ENCODE measurements around the gene CCDC186. TPM values are rescaled to one million over a fixed set of nuclear protein-coding genes. Genes with fewer than 3 reads are reported as not detected.
A peak's percentile ranks its signal among the peaks of the same experiment; 100 is the strongest.

CCDC186 gene
- total and polyA plus RNA-seq, 2 of the 4 experiments (the other 2 are of a cell fraction): 3.0 to 6.1 TPM

GRCh38 chr10:114173603-114173920, 441 bp downstream of the CCDC186 start:
- ATAC-seq (ENCODE audit: low read depth) (peak; percentile 12), DNase-seq (no peak)
- Histone ChIP-seq H3K18ac (ENCODE audit: low read depth, low read length) (peak overlapping the region; percentile 90), H3K14ac (replicated peaks; ENCODE audit: low read depth, low read length) (peak overlapping the region; percentile 96), H4K8ac (ENCODE audit: low read depth in 2 of 2, low read length in 2 of 2) (peak overlapping the region; percentile 96 to 98), H2BK120ac (ENCODE audit: low read depth, low read length) (peak overlapping the region; percentile 88; the same call in 1 of the 2 replicates), H3K27ac (ENCODE audit: insufficient read depth, low read length) (peak overlapping the region; percentile 92), H2BK20ac (ENCODE audit: low read depth, low read length) (0 out of 2 replicates have a peak overlapping the region, but pooled peaks have one; percentile 20), H3K9me1 (ENCODE audit: insufficient read depth, low read length) (0 out of 2 replicates have a peak, but pooled peaks cover 3% of the 10 kb centered on the region), H3K4me1 (ENCODE audit: control insufficient read depth, insufficient read depth, low read length) (no peaks in the 10 kb centered on the region), H3K79me1 (ENCODE audit: low read depth in 1 of 2, low read length in 2 of 2) (peaks cover 0 to 28% of the 10 kb centered on the region in 2 experiments; a peak in 3 of 4 replicates), H3K36me3 (ENCODE audit: control insufficient read depth, insufficient read depth, low read length) (no peaks in the 10 kb centered on the region), H2AFZ (replicated peaks; ENCODE audit: low read length, poor library complexity) (peak overlapping the region; percentile 100), H3K4ac (ENCODE audit: low read depth, low read length) (peak overlapping the region; percentile 96), H4K20me1 (ENCODE audit: insufficient read depth, low read length) (no peaks in the 10 kb centered on the region), H4K91ac (ENCODE audit: insufficient read depth, low read depth, low read length) (peak overlapping the region; percentile 99), H3K27me3 (ENCODE audit: control insufficient read depth, insufficient read depth, low read length) (peaks cover 2% of the 10 kb centered on the region), H4K5ac (ENCODE audit: low read depth, low read length) (peak overlapping the region; percentile 95), H2BK5ac (ENCODE audit: low read depth, low read length, poor library complexity, severe bottlenecking) (peak overlapping the region; percentile 83), H2AK9ac (replicated peaks; ENCODE audit: low read depth, low read length, poor library complexity) (peak overlapping the region; percentile 99), H3K23ac (ENCODE audit: low read depth, low read length) (peak overlapping the region; percentile 97), H3K9ac (ENCODE audit: low read depth, low read length) (peak overlapping the region; percentile 96), H3K9me3 (ENCODE audit: control insufficient read depth, insufficient read depth, low read length) (peaks cover 2% of the 10 kb centered on the region), H2AK5ac (ENCODE audit: low read depth, low read length) (peak overlapping the region; percentile 72), H3K4me2 (ENCODE audit: low read depth, low read length) (peak overlapping the region; percentile 96), H3K4me3 (ENCODE audit: insufficient read depth, low read depth, low read length) (peak overlapping the region; percentile 90), H3K56ac (ENCODE audit: extremely low read depth, insufficient read depth, low read length) (peak overlapping the region; percentile 92; the same call in 1 of the 2 replicates), H2BK15ac (ENCODE audit: low read depth, low read length) (peak overlapping the region; percentile 93; the same call in 1 of the 3 replicates)
- dilution Hi-C loops (cut with HindIII; ENCODE audit: low sequenced_read_pairs, unreplicated experiment): no loop called here
- TF ChIP-seq USF2 (IDR thresholded peaks at IDR 0.05; ENCODE audit: low read depth, low read length) (no peak), CHD1 (IDR thresholded peaks at IDR 0.05; ENCODE audit: low read depth, low read length) (no peak)
- WGBS, 2 experiments (ENCODE audit: extremely low coverage in 2 of 2, insufficient read length in 1 of 2): 1% methylated on average over 14 of the region's 23 CpGs; no CpG with 5 or more reads in 1 of the 2 experiments
- in situ Hi-C loops (cut with MboI; ENCODE audit: low sequenced_read_pairs): no loop called here
- intact Hi-C loops (cut with micrococcal nuclease): loop anchor here (5.0 kb wide), 1 partner anchor 466 kb away; no protein-coding TSS in a partner anchor
- POLR2A ChIA-PET (ENCODE audit: unreplicated experiment): no interaction called here
- CTCF ChIA-PET: interaction anchor here (0.9 kb wide), 1 partner anchor 10 kb away, joined by 3 read pairs; no protein-coding TSS in a partner anchor
- no TSS peak for BruUV-seq (replicated peaks)
